Measurements from ENCODE around the gene KAZN.

- TF ChIP-seq CTCF (IDR thresholded peaks at IDR 0.05) (no peak), POLR2A (IDR thresholded peaks at IDR 0.05) (no peak)
Observed at GRCh38 chr1:15117671-15118325, 519.3 kb downstream of the KAZN start.
